ENCODE results near the gene LOXHD1.

LOXHD1 gene

GRCh38 chr18:46678041-46678440 lies 21.0 kb upstream of the LOXHD1 start:
- Histone ChIP-seq H3K36me3 (ENCODE audit: insufficient read depth, low read length) (no peaks in the 10 kb centered on the region), H3K9me2 (ENCODE audit: low read depth, low read length) (no peaks in the 10 kb centered on the region), H3K4me2 (ENCODE audit: low read length) (no peak overlapping the region), H4K20me1 (ENCODE audit: insufficient read depth, low read length) (no peaks in the 10 kb centered on the region), H3K27ac (ENCODE audit: low read depth, low read length, poor library complexity, severe bottlenecking) (no peak overlapping the region), H3K27me3 (ENCODE audit: insufficient read depth, low read length) (no peaks in the 10 kb centered on the region), H2AFZ (ENCODE audit: low read length) (no peak overlapping the region), H3F3A (ENCODE audit: insufficient read depth, low read length) (no peaks in the 10 kb centered on the region), H3K9me3 (ENCODE audit: low read length) (no peaks in the 10 kb centered on the region), H3K9ac (ENCODE audit: low read length) (no peak overlapping the region), H3K79me2 (ENCODE audit: insufficient read depth, low read length) (no peaks in the 10 kb centered on the region), H3K4me3 (ENCODE audit: low read depth, low read length, poor library complexity, severe bottlenecking) (no peak overlapping the region), H3K4me1 (ENCODE audit: insufficient read depth, low read length, severe bottlenecking) (no peaks in the 10 kb centered on the region)
- no peak for TF ChIP-seq EZH2 (IDR thresholded peaks at IDR 0.05; ENCODE audit: borderline replicate concordance, low read length)
- TF ChIP-seq CTCF (IDR thresholded peaks at IDR 0.05; ENCODE audit: low read length): no peak

GRCh38 chr18:46677611-46678010 lies 20.6 kb upstream of the LOXHD1 start:
- Histone ChIP-seq H3K9me2 (ENCODE audit: low read depth, low read length) (no peaks in the 10 kb centered on the region), H3K4me1 (ENCODE audit: insufficient read depth, low read length, severe bottlenecking) (no peaks in the 10 kb centered on the region), H3K9me3 (ENCODE audit: low read length) (no peaks in the 10 kb centered on the region), H4K20me1 (ENCODE audit: insufficient read depth, low read length) (no peaks in the 10 kb centered on the region), H3K27me3 (ENCODE audit: insufficient read depth, low read length) (no peaks in the 10 kb centered on the region), H3K9ac (ENCODE audit: low read length) (no peak overlapping the region), H3F3A (ENCODE audit: insufficient read depth, low read length) (no peaks in the 10 kb centered on the region), H3K4me3 (ENCODE audit: low read depth, low read length, poor library complexity, severe bottlenecking) (no peak overlapping the region), H3K79me2 (ENCODE audit: insufficient read depth, low read length) (no peaks in the 10 kb centered on the region), H3K4me2 (ENCODE audit: low read length) (no peak overlapping the region), H3K36me3 (ENCODE audit: insufficient read depth, low read length) (no peaks in the 10 kb centered on the region), H3K27ac (ENCODE audit: low read depth, low read length, poor library complexity, severe bottlenecking) (no peak overlapping the region), H2AFZ (ENCODE audit: low read length) (no peak overlapping the region)
- TF ChIP-seq EZH2 (IDR thresholded peaks at IDR 0.05; ENCODE audit: borderline replicate concordance, low read length) (no peak), CTCF (IDR thresholded peaks at IDR 0.05; ENCODE audit: low read length) (no peak)

DNA sequence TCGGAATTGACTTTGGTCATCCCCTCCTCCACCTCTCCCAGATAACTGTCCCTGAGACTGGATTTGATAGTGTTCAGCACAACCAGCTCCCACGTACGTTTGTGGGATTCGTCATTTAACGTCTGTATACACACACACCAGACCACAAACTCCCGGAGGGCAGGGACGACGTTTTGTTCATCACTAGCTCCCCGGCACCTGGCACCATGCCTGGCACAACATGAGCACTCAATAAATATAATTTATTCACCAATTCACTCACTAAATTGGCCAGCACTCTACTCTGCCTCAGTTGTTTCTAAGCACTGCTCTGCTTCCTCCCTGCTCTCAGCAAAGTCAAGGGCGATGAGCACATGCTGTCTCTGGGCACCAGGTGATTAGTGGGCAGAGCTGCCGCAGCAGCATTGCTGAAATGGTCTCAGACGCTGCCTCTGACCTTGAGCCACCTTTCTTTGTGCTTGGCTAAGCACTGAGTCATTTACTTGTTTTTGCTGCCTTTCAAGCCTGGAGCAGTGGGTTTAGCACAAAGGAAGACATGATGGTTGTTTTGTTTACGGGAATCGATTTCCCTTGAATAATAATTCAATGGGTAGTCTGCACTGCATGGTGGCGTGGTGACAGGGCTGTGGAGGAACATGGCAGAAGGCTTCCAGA lies 19.3 kb upstream of the LOXHD1 start:
- no peak for TF ChIP-seq CTCF (IDR thresholded peaks at IDR 0.05; ENCODE audit: low read length)
- no peak for TF ChIP-seq EZH2 (IDR thresholded peaks at IDR 0.05; ENCODE audit: borderline replicate concordance, low read length)
- Histone ChIP-seq H3K4me2 (ENCODE audit: low read length) (no peak overlapping the region), H4K20me1 (ENCODE audit: insufficient read depth, low read length) (no peaks in the 10 kb centered on the region), H3K9ac (ENCODE audit: low read length) (no peak overlapping the region), H3K9me2 (ENCODE audit: low read depth, low read length) (no peaks in the 10 kb centered on the region), H3K27ac (ENCODE audit: low read depth, low read length, poor library complexity, severe bottlenecking) (no peak overlapping the region), H3F3A (ENCODE audit: insufficient read depth, low read length) (no peaks in the 10 kb centered on the region), H3K79me2 (ENCODE audit: insufficient read depth, low read length) (no peaks in the 10 kb centered on the region), H2AFZ (ENCODE audit: low read length) (no peak overlapping the region), H3K27me3 (ENCODE audit: insufficient read depth, low read length) (no peaks in the 10 kb centered on the region), H3K4me3 (ENCODE audit: low read depth, low read length, poor library complexity, severe bottlenecking) (no peak overlapping the region), H3K4me1 (ENCODE audit: insufficient read depth, low read length, severe bottlenecking) (no peaks in the 10 kb centered on the region), H3K36me3 (ENCODE audit: insufficient read depth, low read length) (no peaks in the 10 kb centered on the region), H3K9me3 (ENCODE audit: low read length) (no peaks in the 10 kb centered on the region)
